ENCODE measurements around the gene SNX17.

DNA sequence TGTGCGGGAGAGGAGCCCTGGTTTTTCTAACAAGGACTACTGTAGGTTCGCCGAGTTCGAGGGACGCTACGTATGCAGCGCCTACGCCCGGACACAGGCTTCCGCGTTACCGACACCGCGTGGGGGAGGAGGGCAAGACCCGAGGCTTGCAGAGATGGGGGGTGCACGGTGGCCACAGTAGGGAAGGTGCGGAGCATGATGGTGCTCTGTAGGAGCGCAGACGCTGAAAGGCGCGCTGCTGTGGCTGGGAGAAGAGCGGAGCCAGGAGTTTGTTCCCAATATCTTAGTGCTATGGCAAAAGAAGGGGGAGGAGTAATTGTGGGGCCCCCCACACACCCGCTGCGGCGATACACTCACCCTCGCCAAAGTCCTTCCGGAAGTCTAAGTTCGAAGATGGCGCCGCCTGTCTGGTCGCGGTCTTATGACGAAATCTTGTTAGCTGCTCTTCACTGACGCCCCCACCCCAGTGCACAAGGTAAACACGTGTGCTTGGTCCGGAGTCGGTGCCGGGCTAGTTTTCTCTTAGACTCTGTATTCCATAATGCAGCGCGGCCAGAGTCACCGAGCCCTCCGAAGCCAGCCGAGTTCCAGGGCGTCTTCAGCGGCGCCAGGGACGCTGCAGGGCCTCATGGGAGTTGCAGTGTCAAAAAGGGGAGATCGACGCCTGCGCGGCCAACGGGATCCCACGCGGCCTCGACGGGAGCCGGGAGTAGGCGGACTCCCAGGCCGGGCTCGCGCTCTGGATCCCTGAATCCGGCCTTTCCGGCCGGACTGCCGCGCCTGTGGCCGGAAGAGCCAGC is 13.8 kb upstream of the SNX17 start, which contains the start of gene GTF3C2:
- TF ChIP-seq, protein P1, sequence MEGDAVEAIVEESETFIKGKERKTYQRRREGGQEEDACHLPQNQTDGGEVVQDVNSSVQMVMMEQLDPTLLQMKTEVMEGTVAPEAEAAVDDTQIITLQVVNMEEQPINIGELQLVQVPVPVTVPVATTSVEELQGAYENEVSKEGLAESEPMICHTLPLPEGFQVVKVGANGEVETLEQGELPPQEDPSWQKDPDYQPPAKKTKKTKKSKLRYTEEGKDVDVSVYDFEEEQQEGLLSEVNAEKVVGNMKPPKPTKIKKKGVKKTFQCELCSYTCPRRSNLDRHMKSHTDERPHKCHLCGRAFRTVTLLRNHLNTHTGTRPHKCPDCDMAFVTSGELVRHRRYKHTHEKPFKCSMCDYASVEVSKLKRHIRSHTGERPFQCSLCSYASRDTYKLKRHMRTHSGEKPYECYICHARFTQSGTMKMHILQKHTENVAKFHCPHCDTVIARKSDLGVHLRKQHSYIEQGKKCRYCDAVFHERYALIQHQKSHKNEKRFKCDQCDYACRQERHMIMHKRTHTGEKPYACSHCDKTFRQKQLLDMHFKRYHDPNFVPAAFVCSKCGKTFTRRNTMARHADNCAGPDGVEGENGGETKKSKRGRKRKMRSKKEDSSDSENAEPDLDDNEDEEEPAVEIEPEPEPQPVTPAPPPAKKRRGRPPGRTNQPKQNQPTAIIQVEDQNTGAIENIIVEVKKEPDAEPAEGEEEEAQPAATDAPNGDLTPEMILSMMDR (IDR thresholded peaks at IDR 0.05): peak in 3 of 5 experiments; percentile 6 to 66 (median 36)
- TF ChIP-seq POLR2A (IDR thresholded peaks at IDR 0.05): peak in 1 of 2 donors; percentile 18
